Jurkat, Clone E6-1 (cell line): ENCODE measurements around the gene NEUROD1. TPM values are rescaled to one million over a fixed set of nuclear protein-coding genes. Genes with fewer than 3 reads are reported as not detected.
"Not testable (repeated sequence)": the region's sequence is repeated elsewhere in the genome, so short reads cannot be mapped to it uniquely, and the experiment has no call there.

Experiments used
- DNase-seq: peaks from one replicate; pipeline ENCODE4 v3.0.0-alpha.2; 2011; ENCODE audit warnings: low read depth, low spot score
- H3K4me3 ChIP-seq: 2 replicates; pipeline ENCODE4 v1.5.1; 2011; ENCODE audit warnings: mild to moderate bottlenecking, low read length, control low read depth, moderate library complexity
- polyA plus RNA-seq: library from polyadenylated mRNA; unstranded; fragments of >200 nt; gene quantifications from one replicate; pipeline ENCODE4 v1.2.1, GENCODE V29; 2012; ENCODE audit warnings: missing spikeins; ENCODE audit not compliant: insufficient read length, insufficient read depth

Gene NEUROD1
- not detected for polyA plus RNA-seq

DNA sequence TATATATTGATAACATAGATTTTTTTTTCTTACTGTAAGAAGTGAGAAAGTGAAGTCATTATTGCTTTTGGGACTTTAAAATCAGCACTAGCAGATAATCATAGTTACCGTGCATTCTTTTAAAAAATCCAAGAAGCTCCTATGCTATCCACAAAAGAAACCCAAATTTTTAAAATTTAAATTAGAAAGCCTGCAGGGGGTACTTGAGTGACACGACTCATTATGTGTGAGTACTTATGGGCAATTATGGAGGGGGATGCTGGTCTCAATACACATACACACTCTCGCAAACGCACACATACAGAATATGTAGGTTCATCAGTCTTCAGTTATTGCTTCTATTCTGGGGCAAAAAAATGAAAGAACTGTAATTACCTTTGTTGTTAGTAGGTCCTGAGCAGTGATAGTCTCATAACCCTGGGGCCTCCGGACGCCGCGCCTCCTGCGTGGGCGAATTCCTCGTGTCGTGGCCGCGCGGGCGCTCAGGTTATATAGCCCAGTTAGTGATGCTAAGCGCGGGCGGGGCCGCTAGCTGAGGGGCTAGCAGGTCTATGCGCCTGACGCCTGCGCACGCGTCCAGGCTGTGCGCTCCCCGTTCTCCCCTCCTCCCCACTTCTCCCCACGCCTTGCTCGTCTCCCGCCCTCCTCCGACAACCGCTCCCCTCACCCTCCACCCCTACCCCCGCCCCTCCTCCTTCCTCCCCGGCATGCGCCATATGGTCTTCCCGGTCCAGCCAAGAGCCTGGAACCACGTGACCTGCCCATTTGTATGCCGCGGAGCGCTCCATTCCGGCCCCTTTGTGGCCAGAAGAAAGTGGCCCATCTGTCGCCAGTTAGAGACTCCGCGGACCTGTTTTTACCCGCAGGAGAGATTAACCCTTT is at the start of gene NEUROD1:
TSS of gene NEUROD1 (minus strand) at position 463 of the 882 bp plus-strand sequence. CDS start 1,657 bp downstream, outside the sequence.
- peak within 1 kb of the TSS; percentile 27 for H3K4me3 ChIP-seq
- DNase-seq, result peak; percentile 7

DNA sequence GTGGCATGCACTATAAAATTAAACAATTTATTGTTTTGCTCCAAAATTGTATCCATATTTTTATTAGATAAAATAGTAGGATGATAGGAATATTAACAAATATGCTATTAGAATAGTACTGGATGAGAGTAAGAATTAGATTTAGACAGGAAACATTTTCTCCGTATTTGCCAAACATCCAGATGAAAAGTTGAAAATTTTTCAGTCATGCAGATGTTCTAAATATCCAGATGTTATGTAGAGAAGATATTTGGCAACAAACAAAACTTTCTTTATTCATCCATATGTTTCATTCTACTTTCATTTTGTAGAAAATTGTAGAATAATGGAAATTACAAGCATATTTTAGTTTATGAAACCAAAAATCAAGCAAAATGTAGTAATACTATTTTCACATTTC is 45.2 kb upstream of the NEUROD1 start:
- no peak for DNase-seq
- no peak overlapping the region for H3K4me3 ChIP-seq

DNA sequence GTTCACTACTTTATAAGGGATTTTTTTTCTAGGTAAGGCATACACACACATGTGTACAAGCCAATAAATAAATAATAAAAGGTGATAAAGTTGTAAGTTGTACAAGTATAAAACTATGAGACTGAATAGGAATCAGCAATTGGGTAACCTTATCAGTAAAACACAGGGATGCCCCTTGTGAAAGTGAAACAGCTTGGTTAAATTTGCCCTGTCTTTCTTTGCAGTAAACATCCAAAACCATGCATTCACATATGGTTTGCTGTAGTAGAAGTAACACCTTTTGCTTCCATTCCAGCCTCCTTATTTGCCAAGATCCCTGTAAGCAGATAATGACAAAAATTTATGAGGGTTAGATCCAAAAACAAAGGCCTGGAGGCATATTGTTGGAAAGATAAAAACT is 44.3 kb upstream of the NEUROD1 start:
- no peak for DNase-seq
- no peak overlapping the region for H3K4me3 ChIP-seq

DNA sequence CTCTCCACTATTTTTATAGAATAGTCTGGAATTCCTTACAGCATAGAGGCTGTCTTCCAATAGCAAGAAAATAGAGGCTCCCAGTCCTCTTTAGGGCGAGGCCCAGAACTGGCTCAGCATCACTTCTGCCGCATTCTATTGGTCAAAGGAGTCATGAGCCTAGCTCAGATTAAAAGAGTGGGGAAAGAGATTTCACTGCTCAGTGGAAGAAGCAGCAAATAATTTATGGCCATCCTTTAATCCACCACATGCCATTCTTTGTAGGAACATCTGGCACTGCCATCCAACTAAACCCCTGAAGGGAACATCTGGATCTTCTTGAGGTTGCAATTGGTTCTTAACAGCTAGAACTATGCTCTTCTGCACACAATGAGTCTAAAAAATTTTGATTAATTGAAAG is 43.4 kb upstream of the NEUROD1 start:
- no peak overlapping the region for H3K4me3 ChIP-seq
- DNase-seq, result no peak

DNA sequence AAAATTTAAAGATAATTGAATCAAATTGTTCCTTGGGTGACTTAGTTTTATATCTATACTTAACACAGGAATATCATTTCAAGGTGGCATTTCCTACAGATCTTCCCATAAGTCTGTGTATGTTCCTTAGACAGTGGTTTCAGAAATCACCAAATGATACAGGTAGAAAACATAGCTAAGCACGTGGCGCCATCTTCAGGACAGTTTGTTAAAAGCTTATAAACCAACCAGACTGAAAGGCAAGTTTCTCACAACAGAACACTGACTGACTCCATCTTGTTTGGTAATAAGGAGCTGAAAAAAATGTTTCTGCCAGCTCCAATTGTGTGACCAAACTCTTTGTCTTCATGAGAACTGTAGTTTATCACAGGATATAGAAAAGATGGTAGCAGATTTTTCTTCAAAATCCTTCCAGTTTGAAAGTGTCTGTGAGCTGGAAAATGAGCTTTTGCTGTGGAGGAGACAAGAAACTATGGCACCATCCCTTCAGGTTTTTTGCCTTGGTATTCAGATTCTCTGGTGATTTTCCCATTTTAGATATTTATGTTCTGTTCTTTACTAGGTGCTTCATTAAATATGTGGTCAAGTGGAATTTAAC is 34.8 kb upstream of the NEUROD1 start:
- no peak overlapping the region for H3K4me3 ChIP-seq
- DNase-seq, result peak; percentile 85

DNA sequence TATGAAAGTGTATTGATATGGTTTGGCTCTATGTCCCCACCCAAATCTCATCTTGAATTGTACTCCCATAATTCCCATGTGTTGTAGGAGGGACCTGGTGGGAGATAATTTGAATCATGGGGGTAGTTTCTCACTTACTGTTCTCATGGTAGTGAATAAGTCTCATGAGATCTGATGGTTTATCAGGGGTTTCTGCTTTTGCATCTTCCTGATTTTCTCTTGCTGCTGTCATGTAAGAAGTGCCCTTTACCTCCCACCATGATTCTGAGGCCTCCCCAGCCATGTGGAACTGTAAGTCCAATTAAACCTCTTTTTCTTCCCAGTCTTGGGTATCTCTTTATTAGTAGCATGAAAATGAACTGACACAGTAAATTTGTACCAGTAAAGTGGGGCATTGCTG is 30.7 kb upstream of the NEUROD1 start:
- DNase-seq, H3K4me3 ChIP-seq: not testable (repeated sequence)

DNA sequence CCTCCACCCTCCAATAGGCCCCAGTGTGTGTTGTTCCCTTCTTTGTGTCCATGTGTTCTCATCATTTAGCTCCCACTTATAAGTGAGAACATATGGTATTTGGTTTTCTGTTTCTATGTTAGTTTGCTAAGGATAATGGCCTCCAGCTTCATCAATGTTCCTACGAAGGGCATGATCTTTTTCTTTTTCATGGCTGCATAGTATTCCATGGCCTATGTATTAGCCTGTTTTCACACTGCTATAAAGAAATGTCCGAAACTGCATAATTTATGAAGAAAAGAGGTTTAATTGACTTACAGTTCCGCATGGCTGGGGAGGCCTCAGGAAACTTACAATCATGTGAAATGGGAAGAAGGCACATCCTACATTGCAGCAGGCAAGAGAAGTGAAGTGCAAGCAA is 22.2 kb upstream of the NEUROD1 start:
- H3K4me3 ChIP-seq, DNase-seq: not testable (repeated sequence)

DNA sequence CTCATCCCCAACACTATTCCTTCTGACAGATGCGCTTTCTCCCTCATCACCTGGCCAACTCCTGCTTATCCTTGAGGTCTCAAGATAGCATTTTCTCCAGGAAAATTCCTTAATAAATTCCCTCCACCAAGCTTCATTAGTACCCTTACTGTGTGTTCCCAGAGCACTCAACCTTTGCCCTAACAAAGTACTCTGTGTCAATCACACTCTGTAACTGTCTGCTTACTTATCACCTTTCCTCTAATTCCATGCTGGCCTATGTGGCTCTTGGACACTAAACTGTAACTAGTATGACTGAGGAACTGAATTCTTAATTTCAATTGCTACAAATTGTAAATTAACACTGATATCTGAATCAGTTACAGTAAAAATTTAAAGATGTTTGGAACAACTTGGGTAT is 17.9 kb upstream of the NEUROD1 start:
- DNase-seq, result no peak
- no peak overlapping the region for H3K4me3 ChIP-seq

DNA sequence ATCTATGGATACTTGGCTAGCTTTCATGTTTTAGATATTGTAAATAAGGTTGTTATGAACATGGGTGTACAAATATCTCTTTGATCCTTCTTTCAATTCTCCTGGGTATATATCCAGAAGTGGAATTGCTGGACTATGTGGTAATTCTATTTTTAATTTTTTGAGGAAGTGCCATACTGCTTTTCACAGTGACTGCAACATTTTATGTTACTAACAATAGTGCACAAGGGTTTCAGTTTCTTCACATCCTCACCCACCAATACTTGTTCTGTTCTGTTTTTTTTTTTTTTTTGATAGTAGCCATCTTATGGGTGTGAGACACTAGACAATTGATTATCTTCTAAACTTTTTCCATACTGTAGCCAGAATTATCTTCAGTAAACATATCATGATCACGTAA is 17.3 kb upstream of the NEUROD1 start:
- no peak for DNase-seq
- no peak overlapping the region for H3K4me3 ChIP-seq

DNA sequence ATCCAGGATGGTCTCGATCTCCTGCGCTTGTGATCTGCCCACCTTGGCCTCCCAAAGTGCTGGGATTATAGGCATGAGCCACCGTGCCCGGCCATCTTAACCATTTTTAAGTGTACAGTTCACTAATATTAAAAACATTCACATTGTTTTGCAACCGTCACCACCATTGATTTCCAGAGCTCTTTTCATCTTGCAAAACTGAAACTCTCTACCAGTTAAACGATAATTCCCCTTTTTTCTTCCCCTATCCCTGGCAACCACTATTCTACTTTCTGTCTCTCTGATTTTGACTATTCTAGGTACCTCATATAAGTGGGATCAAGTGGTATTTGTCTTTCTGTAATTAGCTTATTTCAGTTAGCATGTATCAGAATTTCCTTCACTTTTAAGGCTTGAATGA is 16.8 kb upstream of the NEUROD1 start:
- no peak overlapping the region for H3K4me3 ChIP-seq
- DNase-seq, result no peak

DNA sequence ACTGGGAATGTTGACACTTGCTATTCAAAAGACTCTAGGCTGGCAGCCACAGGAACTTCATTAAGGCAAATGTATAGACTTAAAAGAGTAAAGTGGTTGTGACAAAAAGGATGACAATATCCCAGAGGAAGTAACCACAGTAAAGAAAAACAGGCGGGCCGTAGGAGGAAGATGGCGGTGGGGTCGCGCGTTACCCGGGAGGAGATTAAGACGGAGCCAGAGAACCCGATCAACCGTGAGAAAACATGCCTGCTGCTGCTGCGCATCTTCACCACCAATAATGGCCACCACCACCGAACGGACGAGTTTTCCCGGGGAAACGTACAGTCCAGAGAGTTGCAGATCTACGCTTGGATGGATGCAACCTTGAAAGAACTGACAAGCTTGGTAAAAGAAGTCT is 14.0 kb upstream of the NEUROD1 start:
- DNase-seq, result no peak
- H3K4me3 ChIP-seq, result no peak overlapping the region

DNA sequence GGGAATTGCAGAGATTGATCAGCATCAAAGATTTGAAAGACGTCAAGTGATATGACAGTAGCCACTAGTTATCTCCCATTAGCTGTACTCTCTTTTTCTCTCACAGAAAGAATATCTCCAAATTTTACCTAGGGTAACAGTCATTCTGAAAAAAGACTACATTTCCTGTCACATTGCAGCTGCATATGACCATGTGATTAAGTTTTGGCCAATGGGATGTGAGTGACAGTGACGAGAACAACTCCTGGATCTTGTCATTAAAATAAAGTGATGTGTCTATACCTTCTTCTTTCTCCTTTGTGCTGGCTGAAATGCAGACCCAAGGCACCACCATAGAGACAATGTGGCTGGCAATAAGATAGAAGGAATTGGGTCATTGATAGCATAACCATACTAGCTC is 10.5 kb upstream of the NEUROD1 start:
- DNase-seq, result no peak
- H3K4me3 ChIP-seq, result no peak overlapping the region

DNA sequence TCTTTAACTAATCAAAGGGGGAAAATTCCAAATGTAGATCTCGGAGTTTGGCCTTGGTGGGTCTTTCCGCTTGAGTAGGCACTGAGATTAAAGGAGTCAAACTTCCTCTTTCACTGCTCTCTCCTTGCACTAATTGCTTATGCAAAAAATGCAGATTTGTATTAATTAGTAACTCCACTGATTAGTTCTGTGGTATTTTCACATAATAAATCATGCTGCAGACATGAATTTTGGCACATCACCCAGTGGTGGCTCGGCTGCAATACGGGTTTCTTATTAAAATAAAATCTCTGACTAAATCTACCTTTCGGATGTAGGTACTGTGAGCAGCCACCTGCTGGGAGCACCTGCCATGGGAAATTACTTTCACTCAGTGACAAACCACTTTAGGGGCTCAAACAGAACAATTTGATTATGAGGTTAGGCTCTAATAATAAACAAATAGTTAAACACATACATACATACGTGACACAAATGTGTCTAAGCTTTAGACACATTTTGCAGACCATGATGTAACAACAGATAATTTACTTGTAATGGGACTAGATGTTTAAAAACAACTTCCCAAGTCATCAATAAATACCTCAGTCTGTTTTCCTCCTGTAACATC is 6.4 kb upstream of the NEUROD1 start:
- DNase-seq, result no peak
- no peak overlapping the region for H3K4me3 ChIP-seq

DNA sequence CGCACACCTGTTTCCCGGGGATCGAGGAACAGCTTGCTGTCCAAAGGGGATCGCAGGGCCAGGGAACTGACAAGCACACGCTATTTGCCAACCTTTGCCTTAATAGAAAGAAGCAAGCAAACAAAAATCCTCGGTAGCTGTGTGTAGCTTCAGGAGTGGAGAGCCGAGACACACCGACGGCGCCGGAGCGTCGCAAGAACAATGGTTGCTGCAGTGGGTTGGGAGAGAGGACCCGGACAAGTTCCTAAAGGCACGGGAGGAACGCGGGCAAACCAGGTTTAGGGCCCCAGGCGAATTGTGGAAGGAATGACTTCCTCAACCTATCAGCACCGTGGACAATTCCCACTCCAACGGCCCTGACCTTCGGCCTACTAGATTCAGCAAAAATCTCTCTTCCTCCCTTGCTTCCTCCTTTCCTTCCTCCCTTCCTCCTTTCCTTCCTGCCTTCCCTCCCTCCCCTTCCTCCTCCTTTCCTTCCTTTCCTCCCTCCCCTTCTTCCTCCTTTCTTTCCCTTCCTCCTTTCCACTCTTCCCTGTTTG is 4.9 kb upstream of the NEUROD1 start:
- H3K4me3 ChIP-seq, result no peak overlapping the region
- no peak for DNase-seq

DNA sequence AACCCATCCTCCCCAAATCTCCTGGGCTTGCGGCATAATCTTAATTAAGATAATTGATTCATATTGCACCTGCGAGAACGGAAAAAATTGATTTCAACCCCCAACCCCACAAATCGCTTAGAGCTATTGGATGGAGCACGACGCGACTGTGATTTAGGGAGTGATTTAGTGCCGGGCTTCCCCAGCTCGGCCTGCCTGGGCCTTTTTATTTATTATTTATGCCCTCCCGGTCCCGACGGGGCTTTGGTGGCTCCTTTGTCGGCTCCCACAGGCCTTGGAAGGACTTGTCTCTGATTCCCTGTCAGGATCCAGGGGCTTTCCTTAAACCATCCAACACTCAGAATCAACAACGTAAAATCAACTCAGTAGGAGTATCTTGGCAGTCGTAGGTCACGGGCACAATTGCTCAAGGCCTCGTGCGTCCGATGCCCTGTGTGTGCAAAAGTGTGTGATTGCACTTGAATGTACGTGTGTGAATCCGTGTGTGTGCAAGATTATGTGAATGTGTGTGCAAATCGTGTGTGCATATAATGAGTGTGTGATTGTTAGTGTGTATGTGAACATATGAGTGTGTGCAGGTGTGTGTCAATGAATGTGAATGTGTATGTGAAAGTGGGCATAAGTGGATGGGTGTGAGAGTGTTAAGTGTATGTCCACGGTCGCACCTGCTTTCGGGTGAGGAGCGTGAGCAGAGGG is 4.3 kb upstream of the NEUROD1 start:
- no peak for DNase-seq
- H3K4me3 ChIP-seq, result no peak overlapping the region

DNA sequence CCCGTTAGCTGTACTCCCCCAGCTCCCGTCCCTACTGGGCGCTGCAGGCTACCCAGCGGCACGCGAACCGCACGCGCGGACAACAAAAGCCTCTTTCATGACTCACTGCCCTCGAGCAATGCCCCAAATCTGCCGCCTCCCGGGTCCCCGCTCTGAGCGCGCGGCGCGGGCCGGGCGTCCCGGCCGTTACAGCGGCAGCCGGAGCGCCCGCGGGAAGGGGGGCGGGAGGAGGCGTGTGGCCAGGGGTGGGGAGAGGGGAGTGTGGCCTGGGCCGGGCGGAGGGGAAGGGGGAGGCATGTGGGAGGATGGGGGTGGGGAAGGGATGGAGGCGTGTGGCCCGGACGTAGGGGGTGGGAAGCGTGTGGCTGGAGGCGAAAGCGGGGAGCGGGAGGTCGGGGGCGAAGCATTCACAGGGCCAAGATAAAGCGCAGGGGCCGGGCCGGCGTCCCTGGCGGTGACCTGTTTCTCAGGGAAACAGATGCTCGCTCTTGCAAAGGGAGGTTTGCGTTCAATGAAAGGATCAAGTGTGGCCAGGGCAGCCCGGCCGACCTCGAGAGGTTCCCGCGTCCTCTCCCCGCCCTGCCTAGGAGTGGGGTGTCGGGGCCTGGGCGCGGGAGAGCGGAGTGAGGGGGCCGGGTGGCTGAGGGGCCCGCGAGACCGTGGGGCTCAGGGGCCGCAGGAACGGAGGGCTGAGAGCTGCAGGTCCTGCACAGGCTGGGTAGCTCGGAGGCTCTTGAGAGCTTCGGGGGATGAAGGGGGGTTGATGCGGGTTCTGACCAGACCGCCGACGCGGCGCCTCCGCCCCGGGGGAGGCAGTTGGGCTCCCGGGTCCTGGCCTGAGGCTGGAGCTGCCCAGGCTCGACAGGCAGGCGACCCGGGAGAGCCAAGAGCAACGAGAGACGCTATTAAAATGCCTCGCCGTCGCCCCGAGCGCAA is 3.5 kb upstream of the NEUROD1 start:
- H3K4me3 ChIP-seq, result no peak overlapping the region

DNA sequence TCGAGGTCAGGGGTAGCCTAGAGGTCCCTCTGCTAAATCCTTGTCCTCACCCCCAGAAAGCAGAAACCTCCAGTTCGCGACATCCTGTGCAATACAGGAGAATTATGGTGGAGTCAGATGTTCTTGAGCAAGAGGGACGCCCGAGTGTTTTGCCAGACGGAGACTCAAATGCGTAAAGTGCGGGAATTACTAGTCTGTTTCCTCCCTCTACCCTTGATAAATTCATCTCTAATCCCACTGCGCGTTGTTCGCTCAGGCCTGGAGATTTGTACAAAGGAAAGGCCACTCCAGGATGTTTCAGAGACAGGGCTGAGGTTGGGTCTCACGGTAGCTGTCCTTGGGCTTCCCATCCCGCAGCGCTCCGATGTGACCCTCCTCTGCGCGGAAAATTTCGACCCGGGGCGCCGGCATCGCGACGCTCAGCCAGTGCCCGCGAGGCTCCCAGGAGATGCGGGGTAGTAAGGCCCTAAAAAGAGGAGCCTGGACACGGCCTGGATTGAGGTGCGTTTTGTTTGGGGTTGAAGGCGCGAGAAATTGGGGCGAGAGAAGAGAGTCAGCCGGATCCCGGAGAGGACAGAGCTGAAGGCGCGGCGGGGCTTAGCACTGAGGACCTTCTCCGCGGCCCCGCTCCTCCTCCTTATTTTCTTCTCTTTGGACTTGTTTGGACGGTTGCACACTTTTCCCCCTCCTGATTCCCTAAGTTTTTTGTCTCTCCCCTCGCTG is 2.6 kb upstream of the NEUROD1 start:
- H3K4me3 ChIP-seq, result no peak overlapping the region
- DNase-seq, result no peak

More for the DNA sequence above, 3.5 kb upstream of the NEUROD1 start:
- DNase-seq, result no peak
